Caco-2 (cell line): ENCODE data around the gene CAPN11. TPM values are rescaled to one million over a fixed set of nuclear protein-coding genes. Genes with fewer than 3 reads are reported as not detected.

Experiments used
- BruUV-seq: library from RNA; stranded (reverse); fragments of 400-500 nt; replicated peaks from 2 replicates; lab custom pipeline; 2021; lab: Mats Ljungman, UMichigan
- CTCF ChIA-PET: fragments of 300-600 bp; sonication (Branson Sonifier 250); formaldehyde crosslinking; loops from one replicate; lab custom pipeline; 2022; ENCODE audit warnings: antibody characterized with exemption; lab: Charles Lee
- POLR2A ChIA-PET: fragments of 300-600 bp; sonication (Branson Sonifier 250); formaldehyde crosslinking; loops from one replicate; lab custom pipeline; 2022; ENCODE audit warnings: antibody characterized with exemption; lab: Charles Lee
- DNase-seq, 2 experiments: peaks; one replicate each; pipeline versions ENCODE4 v3.0.0 to v3.0.0-alpha.2; 2020 to 2022
- H3K27me3 ChIP-seq: replicated peaks from 2 replicates; pipeline ENCODE4 v1.6.0; 2011; ENCODE audit warnings: low read length; ENCODE audit not compliant: control insufficient read depth, insufficient read depth
- H3K36me3 ChIP-seq: 2 replicates; pipeline ENCODE4 v1.5.1; 2011; ENCODE audit warnings: low read length; ENCODE audit not compliant: control insufficient read depth, insufficient read depth
- H3K4me1 ChIP-seq: fragments of 250-450 bp; sonication (Bioruptor Pico); 2 replicates; pipeline ENCODE4 v1.5.1; 2020; ENCODE audit warnings: mild to moderate bottlenecking
- H3K4me3 ChIP-seq: 2 replicates; pipeline ENCODE4 v1.5.1; 2011; ENCODE audit warnings: low read depth, mild to moderate bottlenecking, control low read depth, low read length
- H3K9me3 ChIP-seq: fragments of 250-450 bp; sonication (Bioruptor Pico); 2 replicates; pipeline ENCODE4 v1.5.1; 2020; ENCODE audit warnings: mild to moderate bottlenecking, moderate library complexity
- H3K27ac Mint-ChIP-seq: one replicate; pipeline ENCODE4 v1.8.0; 2022; ENCODE audit warnings: mixed read lengths; ENCODE audit not compliant: unreplicated experiment
- H3K27me3 Mint-ChIP-seq: one replicate; pipeline ENCODE4 v1.8.0; 2022; ENCODE audit warnings: mixed read lengths; ENCODE audit not compliant: insufficient read depth, unreplicated experiment
- H3K36me3 Mint-ChIP-seq: one replicate; pipeline ENCODE4 v1.8.0; 2022; ENCODE audit warnings: mild to moderate bottlenecking, mixed read lengths; ENCODE audit not compliant: insufficient read depth, unreplicated experiment
- H3K4me1 Mint-ChIP-seq: one replicate; pipeline ENCODE4 v1.8.0; 2022; ENCODE audit warnings: low read depth, mixed read lengths; ENCODE audit not compliant: unreplicated experiment
- H3K4me3 Mint-ChIP-seq: one replicate; pipeline ENCODE4 v1.8.0; 2022; ENCODE audit warnings: mild to moderate bottlenecking, moderate library complexity, mixed read lengths; ENCODE audit not compliant: unreplicated experiment
- H3K9me3 Mint-ChIP-seq: one replicate; pipeline ENCODE4 v1.8.0; 2022; ENCODE audit warnings: mixed read lengths; ENCODE audit not compliant: unreplicated experiment
- intact Hi-C: fragments of 100-400 bp; cut with micrococcal nuclease; formaldehyde crosslinking; loops from one replicate; pipeline ENCODE4 v1.10.0; 2022; ENCODE audit not compliant: unreplicated experiment
- total RNA-seq: library from RNA; stranded (reverse); gene quantifications from 2 replicates; pipeline ENCODE4 v1.2.3, GENCODE V29; 2022
- TF ChIP-seq, protein P1 (sequence below), 2 experiments: fragments of 200-600 bp in 1 of 2; IDR thresholded peaks; 1 replicate in 1 of 2; 2 replicates in 1 of 2; pipeline versions ENCODE4 v1.5.1 to v1.8.0; 2011 to 2022; ENCODE audit warnings: antibody characterized with exemption in 1 of 2, control low read depth in 1 of 2, inconsistent platforms in 1 of 2, low read depth in 1 of 2, low read length in 1 of 2, mild to moderate bottlenecking in 1 of 2, moderate library complexity in 1 of 2; ENCODE audit not compliant: insufficient read depth in 1 of 2, severe bottlenecking in 1 of 2, unreplicated experiment in 1 of 2

CAPN11 gene
- total RNA-seq, 1 experiment from 2014 or later = not detected

DNA sequence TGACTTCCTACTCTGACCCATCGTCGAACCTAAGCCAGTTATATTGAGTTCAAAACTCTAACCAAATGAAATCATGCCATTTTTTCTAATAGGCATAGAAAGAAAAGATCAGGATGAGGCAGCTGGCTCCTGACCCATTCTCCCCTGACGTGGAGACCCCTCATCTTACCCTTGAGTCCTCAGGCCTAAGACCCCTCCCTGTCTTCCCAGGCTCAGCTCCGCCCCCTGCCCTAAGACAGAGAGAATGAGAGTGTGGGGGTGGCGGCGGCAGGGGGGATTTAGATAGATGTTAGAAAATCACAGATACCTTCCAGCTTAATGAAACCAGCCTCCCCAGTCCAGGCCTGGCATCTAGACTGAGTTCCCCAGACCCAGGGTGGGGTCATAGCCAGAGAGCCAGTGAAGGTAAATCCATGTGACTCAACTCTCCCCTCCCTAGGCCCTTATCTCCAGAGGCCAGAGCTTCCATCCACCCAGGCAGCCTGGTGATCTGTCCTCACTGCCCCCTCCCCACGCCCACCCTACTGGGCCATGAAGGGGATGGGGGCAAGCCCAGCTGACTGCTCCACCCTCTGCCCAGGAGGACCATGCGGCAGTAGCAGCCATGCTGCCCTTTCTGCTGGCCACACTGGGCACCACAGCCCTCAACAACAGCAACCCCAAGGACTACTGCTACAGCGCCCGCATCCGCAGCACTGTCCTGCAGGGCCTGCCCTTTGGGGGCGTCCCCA, 24.5 kb upstream of the CAPN11 start:
- TF ChIP-seq, protein P1, sequence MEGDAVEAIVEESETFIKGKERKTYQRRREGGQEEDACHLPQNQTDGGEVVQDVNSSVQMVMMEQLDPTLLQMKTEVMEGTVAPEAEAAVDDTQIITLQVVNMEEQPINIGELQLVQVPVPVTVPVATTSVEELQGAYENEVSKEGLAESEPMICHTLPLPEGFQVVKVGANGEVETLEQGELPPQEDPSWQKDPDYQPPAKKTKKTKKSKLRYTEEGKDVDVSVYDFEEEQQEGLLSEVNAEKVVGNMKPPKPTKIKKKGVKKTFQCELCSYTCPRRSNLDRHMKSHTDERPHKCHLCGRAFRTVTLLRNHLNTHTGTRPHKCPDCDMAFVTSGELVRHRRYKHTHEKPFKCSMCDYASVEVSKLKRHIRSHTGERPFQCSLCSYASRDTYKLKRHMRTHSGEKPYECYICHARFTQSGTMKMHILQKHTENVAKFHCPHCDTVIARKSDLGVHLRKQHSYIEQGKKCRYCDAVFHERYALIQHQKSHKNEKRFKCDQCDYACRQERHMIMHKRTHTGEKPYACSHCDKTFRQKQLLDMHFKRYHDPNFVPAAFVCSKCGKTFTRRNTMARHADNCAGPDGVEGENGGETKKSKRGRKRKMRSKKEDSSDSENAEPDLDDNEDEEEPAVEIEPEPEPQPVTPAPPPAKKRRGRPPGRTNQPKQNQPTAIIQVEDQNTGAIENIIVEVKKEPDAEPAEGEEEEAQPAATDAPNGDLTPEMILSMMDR (IDR thresholded peaks at IDR 0.05; ENCODE audit: insufficient read depth in 1 of 2, low read depth in 1 of 2, low read length in 1 of 2, severe bottlenecking in 1 of 2, unreplicated experiment in 1 of 2) = no peak
- no peak for DNase-seq
- Histone ChIP-seq H3K4me1 (peaks cover 10% of the 10 kb centered on the region), H3K36me3 (no peaks in the 10 kb centered on the region; the same call in 1 of the 2 replicates), H3K4me3 (no peak overlapping the region), H3K27me3 (no peaks in the 10 kb centered on the region), H3K9me3 (no peaks in the 10 kb centered on the region)
- peaks cover 5% of the 10 kb centered on the region for H3K36me3 Mint-ChIP-seq
- no peaks in the 10 kb centered on the region for H3K27me3 Mint-ChIP-seq
- peak overlapping the region; percentile 60 for H3K27ac Mint-ChIP-seq
- no peaks in the 10 kb centered on the region for H3K9me3 Mint-ChIP-seq
- H3K4me3 Mint-ChIP-seq = no peak overlapping the region
- ChIA-PET POLR2A (interaction anchor here (0.6 to 1.0 kb wide), 3 partner anchors 22 to 35 kb away, joined by 3 to 7 read pairs (median 4); no protein-coding TSS in a partner anchor), CTCF (interaction anchor here (0.6 to 1.2 kb wide), 3 partner anchors 34 to 248 kb away, joined by 3 to 6 read pairs (median 3); no protein-coding TSS in a partner anchor)
- intact Hi-C loops = loop anchor here (1.0 kb wide), 1 partner anchor 38 kb away; no protein-coding TSS in a partner anchor
- H3K4me1 Mint-ChIP-seq = peaks cover 29% of the 10 kb centered on the region
- BruUV-seq = no TSS peak

DNA sequence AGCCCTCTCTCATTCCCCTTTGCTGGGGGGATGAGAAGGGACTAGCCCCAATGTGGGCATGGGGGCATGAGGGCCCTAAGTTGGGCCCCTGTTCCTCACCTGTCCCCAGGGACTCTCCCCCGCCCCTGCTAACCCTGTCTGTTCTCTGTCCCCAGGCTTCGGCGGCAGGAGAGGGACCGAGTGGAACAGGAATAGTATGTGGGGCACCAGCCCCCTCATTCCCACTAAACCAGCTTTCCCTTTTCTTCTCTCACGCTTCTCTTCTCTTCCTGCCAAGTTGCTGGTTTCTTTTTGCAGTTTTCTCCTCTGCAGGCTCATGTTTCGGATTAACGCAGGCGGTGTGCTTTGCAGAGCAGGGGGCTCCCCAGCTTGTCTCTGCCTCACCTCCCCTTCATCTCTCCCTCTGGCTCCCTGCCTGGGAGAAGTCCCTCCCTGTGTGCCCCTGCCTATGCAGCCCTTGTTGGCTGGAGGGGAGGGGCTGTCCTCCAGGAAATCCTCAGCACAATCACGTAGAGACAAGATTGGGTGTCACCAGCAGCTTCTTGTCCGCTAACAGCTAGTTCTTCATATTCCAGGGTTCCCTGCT, 23.4 kb upstream of the CAPN11 start:
- H3K4me3 Mint-ChIP-seq = no peak overlapping the region
- H3K4me1 Mint-ChIP-seq = peaks cover 29% of the 10 kb centered on the region
- CTCF ChIA-PET = interaction anchor here (1.1 kb wide), 1 partner anchor 88 kb away, joined by 3 read pairs; the partner anchor contains the start of gene SLC29A1
- H3K27me3 Mint-ChIP-seq = no peaks in the 10 kb centered on the region
- no peak for DNase-seq
- POLR2A ChIA-PET = no interaction called here
- BruUV-seq = no TSS peak
- intact Hi-C loops = no loop called here
- peaks cover 5% of the 10 kb centered on the region for H3K36me3 Mint-ChIP-seq
- no peak overlapping the region for H3K27ac Mint-ChIP-seq
- H3K9me3 Mint-ChIP-seq = no peaks in the 10 kb centered on the region
- TF ChIP-seq, protein P1 (IDR thresholded peaks at IDR 0.05; ENCODE audit: insufficient read depth in 1 of 2, low read depth in 1 of 2, low read length in 1 of 2, severe bottlenecking in 1 of 2, unreplicated experiment in 1 of 2) = no peak
- Histone ChIP-seq H3K27me3 (no peaks in the 10 kb centered on the region), H3K4me1 (peaks cover 10% of the 10 kb centered on the region), H3K9me3 (no peaks in the 10 kb centered on the region), H3K4me3 (no peak overlapping the region), H3K36me3 (no peaks in the 10 kb centered on the region; the same call in 1 of the 2 replicates)

GRCh38 chr6:44135875-44136274, 22.7 kb upstream of the CAPN11 start:
- H3K4me3 Mint-ChIP-seq = no peak overlapping the region
- H3K36me3 Mint-ChIP-seq = peaks cover 6% of the 10 kb centered on the region
- POLR2A ChIA-PET = no interaction called here
- TF ChIP-seq, protein P1 (IDR thresholded peaks at IDR 0.05; ENCODE audit: insufficient read depth in 1 of 2, low read depth in 1 of 2, low read length in 1 of 2, severe bottlenecking in 1 of 2, unreplicated experiment in 1 of 2) = no peak
- no TSS peak for BruUV-seq
- CTCF ChIA-PET = interaction anchor here (1.1 kb wide), 1 partner anchor 87 kb away, joined by 3 read pairs; the partner anchor contains the start of gene SLC29A1
- H3K9me3 Mint-ChIP-seq = no peaks in the 10 kb centered on the region
- peaks cover 29% of the 10 kb centered on the region for H3K4me1 Mint-ChIP-seq
- no peak for DNase-seq
- Histone ChIP-seq H3K36me3 (no peaks in the 10 kb centered on the region; the same call in 1 of the 2 replicates), H3K9me3 (no peaks in the 10 kb centered on the region), H3K4me1 (peaks cover 10% of the 10 kb centered on the region), H3K27me3 (no peaks in the 10 kb centered on the region), H3K4me3 (no peak overlapping the region)
- H3K27me3 Mint-ChIP-seq = no peaks in the 10 kb centered on the region
- intact Hi-C loops = no loop called here
- H3K27ac Mint-ChIP-seq = no peak overlapping the region
